ENCODE data around the gene NRCAM. TPM values are rescaled to one million over a fixed set of nuclear protein-coding genes. Genes with fewer than 3 reads are reported as not detected.

The NRCAM gene
- total RNA-seq, 6 experiments from 2014 or later, result 0.27 to 0.51 (median 0.40) TPM

DNA sequence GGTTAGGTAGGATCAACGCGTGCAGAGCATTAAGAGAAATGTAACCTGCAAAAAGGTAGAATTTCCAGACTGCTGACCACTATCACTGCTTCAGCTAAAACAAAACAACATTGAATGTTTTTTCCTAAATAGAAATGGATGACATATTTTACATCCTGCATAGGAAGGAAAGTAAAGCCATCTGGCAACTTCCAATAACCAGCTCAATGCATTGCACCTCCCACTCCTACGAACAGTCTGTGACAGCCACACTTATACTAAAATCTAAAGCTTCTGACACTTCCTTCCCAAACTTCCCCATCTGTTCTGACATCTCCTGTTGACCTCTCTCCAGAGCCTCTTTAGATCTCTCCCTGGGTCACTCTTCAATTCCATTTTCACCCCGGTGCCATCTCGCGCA is 47.1 kb downstream of the NRCAM start:
- Mint-ChIP-seq H3K27me3 (ENCODE audit: insufficient read depth) (0 out of 2 replicates have a peak, but pooled peaks cover 4% of the 10 kb centered on the region), H3K27ac (no peak overlapping the region), H3K36me3 (ENCODE audit: low read depth) (no peaks in the 10 kb centered on the region), H3K4me1 (ENCODE audit: low read depth) (no peaks in the 10 kb centered on the region), H3K9me3 (no peaks in the 10 kb centered on the region), H3K4me3 (no peak overlapping the region)
- TF ChIP-seq, protein P1, sequence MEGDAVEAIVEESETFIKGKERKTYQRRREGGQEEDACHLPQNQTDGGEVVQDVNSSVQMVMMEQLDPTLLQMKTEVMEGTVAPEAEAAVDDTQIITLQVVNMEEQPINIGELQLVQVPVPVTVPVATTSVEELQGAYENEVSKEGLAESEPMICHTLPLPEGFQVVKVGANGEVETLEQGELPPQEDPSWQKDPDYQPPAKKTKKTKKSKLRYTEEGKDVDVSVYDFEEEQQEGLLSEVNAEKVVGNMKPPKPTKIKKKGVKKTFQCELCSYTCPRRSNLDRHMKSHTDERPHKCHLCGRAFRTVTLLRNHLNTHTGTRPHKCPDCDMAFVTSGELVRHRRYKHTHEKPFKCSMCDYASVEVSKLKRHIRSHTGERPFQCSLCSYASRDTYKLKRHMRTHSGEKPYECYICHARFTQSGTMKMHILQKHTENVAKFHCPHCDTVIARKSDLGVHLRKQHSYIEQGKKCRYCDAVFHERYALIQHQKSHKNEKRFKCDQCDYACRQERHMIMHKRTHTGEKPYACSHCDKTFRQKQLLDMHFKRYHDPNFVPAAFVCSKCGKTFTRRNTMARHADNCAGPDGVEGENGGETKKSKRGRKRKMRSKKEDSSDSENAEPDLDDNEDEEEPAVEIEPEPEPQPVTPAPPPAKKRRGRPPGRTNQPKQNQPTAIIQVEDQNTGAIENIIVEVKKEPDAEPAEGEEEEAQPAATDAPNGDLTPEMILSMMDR (IDR thresholded peaks at IDR 0.05), result no peak
- DNase-seq, result no peak

DNA sequence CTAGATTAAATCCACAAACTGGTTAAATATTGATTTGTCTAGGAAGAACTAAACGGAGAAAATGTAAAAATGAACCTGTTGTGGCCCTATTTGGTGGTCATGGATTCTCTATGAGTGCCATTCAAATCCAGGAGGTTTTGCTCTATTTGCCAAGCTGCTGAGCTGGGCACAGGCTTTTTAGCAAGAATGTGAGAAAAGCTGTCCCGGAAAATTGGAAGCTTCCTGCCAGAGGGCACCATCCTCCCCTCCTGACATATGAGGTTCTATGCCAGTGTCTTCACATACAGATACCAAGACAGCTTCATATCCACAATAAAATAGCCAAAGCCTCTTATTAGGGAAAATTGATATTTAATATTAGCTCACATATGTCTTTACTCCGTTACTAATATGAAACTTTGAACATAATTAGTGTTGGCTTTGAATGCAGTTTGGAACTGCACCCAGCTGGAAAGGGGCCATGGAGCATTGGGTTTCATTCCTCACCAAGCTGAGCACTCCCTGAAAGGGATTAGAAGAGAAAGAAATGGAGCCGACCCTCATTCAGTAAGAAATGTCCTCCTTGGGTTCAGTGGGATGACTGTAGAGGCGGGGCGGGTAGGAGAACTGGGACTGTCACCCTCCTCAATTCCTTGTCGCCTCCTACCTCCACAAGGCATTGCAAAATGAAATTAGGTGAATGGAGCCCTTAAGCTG is 47.8 kb downstream of the NRCAM start:
- no peak for DNase-seq
- 0 out of 2 replicates have a peak, but pooled peaks cover 4% of the 10 kb centered on the region for H3K27me3 Mint-ChIP-seq (ENCODE audit: insufficient read depth)
- no peak overlapping the region for H3K27ac Mint-ChIP-seq
- TF ChIP-seq, protein P1 (IDR thresholded peaks at IDR 0.05), result no peak
- H3K4me1 Mint-ChIP-seq (ENCODE audit: low read depth), result no peaks in the 10 kb centered on the region
- no peaks in the 10 kb centered on the region for H3K9me3 Mint-ChIP-seq
- H3K4me3 Mint-ChIP-seq, result no peak overlapping the region
- H3K36me3 Mint-ChIP-seq (ENCODE audit: low read depth), result no peaks in the 10 kb centered on the region

DNA sequence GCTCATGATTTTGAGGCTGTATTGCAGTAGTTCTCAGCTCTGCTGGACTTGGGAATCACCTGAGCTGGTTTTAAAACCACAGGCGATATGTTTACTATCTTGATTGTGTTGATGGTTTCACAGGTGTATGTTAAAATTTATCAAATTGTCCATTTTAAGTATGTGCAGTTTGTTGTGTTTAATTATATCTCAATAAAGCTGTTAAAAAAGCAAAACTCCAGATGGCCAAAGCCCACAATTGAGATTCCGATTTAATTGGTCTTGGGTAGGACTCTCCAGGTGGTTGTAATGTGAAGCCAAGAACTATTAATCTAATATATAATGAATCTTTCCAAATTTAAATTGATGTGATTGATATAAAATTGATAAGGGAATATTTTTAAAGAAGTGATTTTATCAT is 48.6 kb downstream of the NRCAM start:
- DNase-seq, result no peak
- Mint-ChIP-seq H3K36me3 (ENCODE audit: low read depth) (no peaks in the 10 kb centered on the region), H3K4me3 (no peak overlapping the region), H3K9me3 (no peaks in the 10 kb centered on the region), H3K27me3 (ENCODE audit: insufficient read depth) (0 out of 2 replicates have a peak, but pooled peaks cover 4% of the 10 kb centered on the region), H3K4me1 (ENCODE audit: low read depth) (no peaks in the 10 kb centered on the region), H3K27ac (no peak overlapping the region)
- TF ChIP-seq, protein P1 (IDR thresholded peaks at IDR 0.05), result no peak

DNA sequence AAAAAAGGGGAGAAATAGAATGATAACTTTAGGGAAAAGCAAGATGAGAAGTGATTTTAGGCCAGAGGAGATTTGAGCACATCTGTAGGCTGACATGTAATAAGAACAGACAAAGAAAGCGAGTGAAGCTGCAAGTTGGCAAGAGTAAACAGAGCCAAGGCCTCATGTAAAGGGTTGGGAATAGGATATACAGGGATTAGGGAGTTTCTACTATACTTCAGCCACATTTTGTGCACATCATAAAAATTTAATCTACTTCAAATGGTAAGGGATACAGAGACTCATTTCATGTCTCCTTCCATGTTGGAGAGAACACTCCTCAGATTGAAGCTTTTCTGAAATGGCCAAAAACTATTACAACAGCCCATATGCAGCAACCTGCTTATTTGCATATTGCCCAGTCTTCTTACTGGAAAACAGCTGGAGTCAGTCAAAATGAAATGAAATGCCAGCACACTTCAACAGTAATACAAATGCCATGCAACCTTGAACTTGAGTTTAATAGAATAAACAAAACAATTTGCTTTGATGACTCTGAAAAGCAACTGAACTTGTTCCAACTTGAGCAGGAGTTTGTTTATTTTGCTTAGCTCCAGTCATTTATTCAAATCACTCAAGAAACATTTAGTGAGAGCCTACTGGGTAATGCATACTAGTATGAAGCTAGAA is 49.9 kb downstream of the NRCAM start:
- H3K4me3 Mint-ChIP-seq, result no peak overlapping the region
- H3K27ac Mint-ChIP-seq, result no peak overlapping the region
- DNase-seq, result no peak
- no peaks in the 10 kb centered on the region for H3K36me3 Mint-ChIP-seq (ENCODE audit: low read depth)
- TF ChIP-seq, protein P1 (IDR thresholded peaks at IDR 0.05), result no peak
- peaks cover 6% of the 10 kb centered on the region for H3K27me3 Mint-ChIP-seq (ENCODE audit: insufficient read depth)
- H3K4me1 Mint-ChIP-seq (ENCODE audit: low read depth), result no peaks in the 10 kb centered on the region
- H3K9me3 Mint-ChIP-seq, result no peaks in the 10 kb centered on the region

DNA sequence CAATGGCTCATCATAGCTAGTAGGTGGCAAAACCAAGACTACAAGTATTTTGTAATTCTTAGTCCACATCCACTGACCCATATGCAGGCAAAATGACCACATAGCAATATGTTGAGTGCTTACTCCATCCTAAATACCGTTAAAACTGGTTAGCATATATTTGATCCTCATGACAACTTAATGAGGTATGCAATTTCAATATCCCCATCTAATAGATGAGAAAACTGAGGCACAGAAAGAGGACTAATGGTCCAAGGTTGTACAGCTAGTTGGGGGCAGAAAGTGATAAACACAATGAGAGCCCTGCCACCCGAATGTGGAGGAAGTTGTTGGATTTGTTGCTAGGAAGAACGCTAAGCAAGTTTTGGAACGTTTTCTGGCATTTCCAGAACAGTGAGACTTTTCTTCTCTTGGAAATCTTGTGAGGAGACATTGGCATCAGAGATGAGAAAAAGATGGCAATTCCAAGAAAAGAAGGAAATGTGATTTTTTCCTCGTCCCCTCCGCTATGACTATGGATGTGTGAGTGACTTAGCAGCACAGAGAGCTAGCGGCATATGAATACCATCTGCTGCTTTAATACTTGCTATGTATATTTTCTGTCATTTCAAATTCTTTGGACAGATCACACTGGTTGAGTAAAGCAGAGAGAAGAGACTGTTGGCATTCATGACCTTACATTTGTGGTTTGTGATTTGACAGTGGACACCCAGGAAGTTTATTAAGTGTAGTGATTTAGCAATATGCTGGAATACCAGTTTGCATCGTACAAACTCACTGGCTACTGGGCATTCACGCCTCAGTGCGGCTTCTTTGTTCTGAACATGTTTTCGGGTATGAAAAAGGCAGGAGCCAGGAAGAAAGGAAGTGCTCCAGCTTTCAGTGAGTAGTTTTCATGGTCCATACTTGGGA is 51.5 kb downstream of the NRCAM start:
- H3K9me3 Mint-ChIP-seq, result no peaks in the 10 kb centered on the region
- H3K27ac Mint-ChIP-seq, result no peak overlapping the region
- no peak for DNase-seq
- H3K27me3 Mint-ChIP-seq (ENCODE audit: insufficient read depth), result peaks cover 9% of the 10 kb centered on the region
- H3K4me1 Mint-ChIP-seq (ENCODE audit: low read depth), result no peaks in the 10 kb centered on the region
- no peaks in the 10 kb centered on the region for H3K36me3 Mint-ChIP-seq (ENCODE audit: low read depth)
- TF ChIP-seq, protein P1 (IDR thresholded peaks at IDR 0.05), result no peak
- no peak overlapping the region for H3K4me3 Mint-ChIP-seq
